ENCODE data around the gene ATP6V1C2.

- no peak for TF ChIP-seq CTCF (IDR thresholded peaks at IDR 0.05)
- no peak for TF ChIP-seq POLR2A (IDR thresholded peaks at IDR 0.05)
Measured at GRCh38 chr2:10826625-10827024, 105.2 kb downstream of the ATP6V1C2 start.

Measured in body of pancreas (tissue), 4 donors.